PC-3 (cell line): ENCODE measurements around the gene NDUFAF2. TPM values are rescaled to one million over a fixed set of nuclear protein-coding genes. Genes with fewer than 3 reads are reported as not detected.
"Not testable (repeated sequence)": the region's sequence is repeated elsewhere in the genome, so short reads cannot be mapped to it uniquely, and the experiment has no call there.

Experiments
- ATAC-seq: fragments of 200-7000 bp; cut with Tn5 transposase; 2 replicates; pipeline ENCODE4 v1.9.1; 2020; ENCODE audit warnings: mild to moderate bottlenecking, moderate library complexity
- BruUV-seq: library from RNA; stranded (reverse); fragments of 400-500 nt; replicated peaks from 2 replicates; lab custom pipeline; 2021; lab: Mats Ljungman, UMichigan
- CTCF ChIA-PET: fragments of 300-600 bp; sonication (Branson Sonifier 250); formaldehyde crosslinking; loops from one replicate; lab custom pipeline; 2022; ENCODE audit warnings: antibody characterized with exemption; lab: Charles Lee
- POLR2A ChIA-PET: fragments of 300-600 bp; sonication (Branson Sonifier 250); formaldehyde crosslinking; loops from one replicate; lab custom pipeline; 2022; ENCODE audit warnings: antibody characterized with exemption; ENCODE audit not compliant: unreplicated experiment; lab: Charles Lee
- DNase-seq: peaks from one replicate; pipeline ENCODE4 v3.0.0-alpha.2; 2015
- H2AFZ ChIP-seq: fragments of 300-600 bp; sonication (generic); 2 replicates; pipeline ENCODE4 v1.6.0; 2016; ENCODE audit warnings: antibody characterized with exemption, low read length
- H3F3A ChIP-seq: fragments of 300-600 bp; sonication (generic); one replicate; pipeline ENCODE4 v1.6.0; 2017; ENCODE audit warnings: antibody characterized with exemption, low read length, control low read depth, mild to moderate bottlenecking; ENCODE audit not compliant: unreplicated experiment
- H3K27ac ChIP-seq: fragments of 300-600 bp; sonication (generic); 2 replicates; pipeline ENCODE4 v1.5.1; 2016; ENCODE audit warnings: mild to moderate bottlenecking, low read length
- H3K27me3 ChIP-seq: fragments of 300-600 bp; sonication (generic); 2 replicates; pipeline ENCODE4 v1.6.1; 2016; ENCODE audit warnings: low read length, mixed read lengths
- H3K36me3 ChIP-seq: fragments of 300-600 bp; sonication (generic); 2 replicates; pipeline ENCODE4 v1.6.1; 2016; ENCODE audit warnings: low read depth, mixed run types, low read length, mixed read lengths
- H3K4me1 ChIP-seq: fragments of 300-600 bp; sonication (generic); 2 replicates; pipeline ENCODE4 v1.5.1; 2016; ENCODE audit warnings: low read length; ENCODE audit not compliant: insufficient read depth
- H3K4me2 ChIP-seq: fragments of 300-600 bp; sonication (generic); 2 replicates; pipeline ENCODE4 v1.6.0; 2016; ENCODE audit warnings: low read length
- H3K4me3 ChIP-seq: fragments of 300-600 bp; sonication (generic); 2 replicates; pipeline ENCODE4 v1.5.1; 2016; ENCODE audit warnings: mild to moderate bottlenecking, low read length, mixed read lengths
- H3K79me2 ChIP-seq: fragments of 300-600 bp; sonication (generic); 2 replicates; pipeline ENCODE4 v1.6.1; 2017; ENCODE audit warnings: low read length, mixed read lengths
- H3K9ac ChIP-seq: fragments of 300-600 bp; sonication (generic); 2 replicates; pipeline ENCODE4 v1.6.0; 2016; ENCODE audit warnings: mild to moderate bottlenecking, low read length
- H3K9me2 ChIP-seq: fragments of 300-600 bp; sonication (generic); replicated peaks from 2 replicates; pipeline ENCODE4 v1.6.1; 2016; ENCODE audit warnings: mixed run types, low read length, mixed read lengths
- H3K9me3 ChIP-seq: fragments of 300-600 bp; sonication (generic); 2 replicates; pipeline ENCODE4 v1.6.1; 2016; ENCODE audit warnings: low read length, mixed read lengths
- H4K20me1 ChIP-seq: fragments of 300-600 bp; sonication (generic); 2 replicates; pipeline ENCODE4 v1.6.1; 2016; ENCODE audit warnings: low read length, mixed read lengths
- EZH2 ChIP-seq: fragments of 300-600 bp; sonication (generic); IDR thresholded peaks from one replicate; pipeline ENCODE4 v1.6.1; 2017; ENCODE audit warnings: antibody characterized with exemption, mild to moderate bottlenecking, low read length; ENCODE audit not compliant: unreplicated experiment
- EZH2phosphoT487 ChIP-seq: fragments of 300-600 bp; sonication (generic); IDR thresholded peaks from 2 replicates; pipeline ENCODE4 v1.6.1; 2018; ENCODE audit warnings: mild to moderate bottlenecking, antibody characterized with exemption, low read length, borderline replicate concordance
- intact Hi-C: fragments of 100-400 bp; cut with micrococcal nuclease; formaldehyde crosslinking; loops from 2 replicates; pipeline ENCODE4 v1.9.0; 2023
- total RNA-seq: library from RNA; depleted of rRNA; stranded (reverse); fragments of >200 nt; gene quantifications from 2 replicates; pipeline ENCODE4 v1.2.3, GENCODE V29; 2014
- TF ChIP-seq, protein P1 (sequence below): fragments of 300-600 bp; sonication (generic); conservative IDR thresholded peaks from 2 replicates; pipeline ENCODE4 v1.5.1; 2017; ENCODE audit warnings: antibody characterized with exemption, low read depth, mild to moderate bottlenecking, low read length

Gene NDUFAF2
- total RNA-seq, 1 experiment from 2014 or later = 41.9 TPM

DNA sequence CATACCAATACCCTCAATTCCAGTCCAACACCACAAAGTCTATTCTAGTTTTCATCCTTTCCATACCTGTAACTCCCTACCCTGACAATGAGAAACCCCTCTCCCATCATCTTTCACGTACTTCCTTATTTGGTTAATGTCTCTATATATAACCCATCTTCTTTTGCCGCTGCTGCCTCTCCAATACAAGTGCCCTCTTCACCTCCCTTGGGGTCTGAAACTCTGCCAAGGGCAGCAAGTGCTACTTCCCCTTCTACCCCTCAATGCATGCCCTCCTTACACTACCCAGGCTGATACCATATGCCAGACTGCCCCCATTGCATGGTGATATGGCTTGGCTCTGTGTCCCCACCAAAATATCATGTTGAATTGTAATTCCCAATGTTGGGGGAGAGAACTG, 241.6 kb downstream of the NDUFAF2 start:
- Histone ChIP-seq H3K9ac (no peak overlapping the region), H4K20me1 (no peaks in the 10 kb centered on the region), H3K79me2 (no peaks in the 10 kb centered on the region), H3K27ac (no peak overlapping the region), H3K36me3 (no peaks in the 10 kb centered on the region), H3K4me3 (no peak overlapping the region), H3K9me3 (no peaks in the 10 kb centered on the region), H3K27me3 (no peaks in the 10 kb centered on the region), H3K9me2 (no peaks in the 10 kb centered on the region), H2AFZ (no peak overlapping the region), H3K4me1 (no peaks in the 10 kb centered on the region; the same call in 1 of the 2 replicates), H3F3A (no peaks in the 10 kb centered on the region), H3K4me2 (no peak overlapping the region)
- CTCF ChIA-PET = no interaction called here
- TF ChIP-seq EZH2 (no peak), EZH2phosphoT487 (no peak)
- TF ChIP-seq, protein P1, sequence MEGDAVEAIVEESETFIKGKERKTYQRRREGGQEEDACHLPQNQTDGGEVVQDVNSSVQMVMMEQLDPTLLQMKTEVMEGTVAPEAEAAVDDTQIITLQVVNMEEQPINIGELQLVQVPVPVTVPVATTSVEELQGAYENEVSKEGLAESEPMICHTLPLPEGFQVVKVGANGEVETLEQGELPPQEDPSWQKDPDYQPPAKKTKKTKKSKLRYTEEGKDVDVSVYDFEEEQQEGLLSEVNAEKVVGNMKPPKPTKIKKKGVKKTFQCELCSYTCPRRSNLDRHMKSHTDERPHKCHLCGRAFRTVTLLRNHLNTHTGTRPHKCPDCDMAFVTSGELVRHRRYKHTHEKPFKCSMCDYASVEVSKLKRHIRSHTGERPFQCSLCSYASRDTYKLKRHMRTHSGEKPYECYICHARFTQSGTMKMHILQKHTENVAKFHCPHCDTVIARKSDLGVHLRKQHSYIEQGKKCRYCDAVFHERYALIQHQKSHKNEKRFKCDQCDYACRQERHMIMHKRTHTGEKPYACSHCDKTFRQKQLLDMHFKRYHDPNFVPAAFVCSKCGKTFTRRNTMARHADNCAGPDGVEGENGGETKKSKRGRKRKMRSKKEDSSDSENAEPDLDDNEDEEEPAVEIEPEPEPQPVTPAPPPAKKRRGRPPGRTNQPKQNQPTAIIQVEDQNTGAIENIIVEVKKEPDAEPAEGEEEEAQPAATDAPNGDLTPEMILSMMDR = no peak
- DNase-seq (no peak), ATAC-seq (no peak)
- intact Hi-C loops = no loop called here
- no TSS peak for BruUV-seq
- POLR2A ChIA-PET = no interaction called here

DNA sequence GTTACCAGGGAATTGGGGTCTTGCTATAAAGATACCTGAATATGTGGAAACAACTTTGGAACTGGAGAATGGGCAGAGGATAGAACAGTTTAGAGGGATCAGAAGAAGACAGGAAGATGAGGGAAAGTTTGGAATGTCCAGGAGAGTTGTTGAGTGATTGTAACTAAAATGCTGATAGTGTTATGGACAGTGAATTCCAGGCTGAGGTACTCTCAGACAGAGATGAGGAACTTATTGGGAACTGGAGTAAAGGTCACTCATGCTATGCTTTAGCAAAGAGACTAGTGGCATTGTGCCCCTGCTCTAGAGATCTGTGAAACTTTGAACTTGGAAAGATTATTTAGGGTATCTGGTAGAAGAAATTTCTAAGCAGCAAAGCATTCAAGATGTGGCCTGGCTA, 242.3 kb downstream of the NDUFAF2 start:
- H3K4me1 ChIP-seq, BruUV-seq, H4K20me1 ChIP-seq, H3K36me3 ChIP-seq, H2AFZ ChIP-seq, H3K4me2 ChIP-seq, H3K4me3 ChIP-seq, ATAC-seq, intact Hi-C loops, H3K9me3 ChIP-seq, DNase-seq, H3K9me2 ChIP-seq, POLR2A ChIA-PET, H3K79me2 ChIP-seq, H3K27ac ChIP-seq, H3F3A ChIP-seq, H3K9ac ChIP-seq, H3K27me3 ChIP-seq, CTCF ChIA-PET: not testable (repeated sequence)

DNA sequence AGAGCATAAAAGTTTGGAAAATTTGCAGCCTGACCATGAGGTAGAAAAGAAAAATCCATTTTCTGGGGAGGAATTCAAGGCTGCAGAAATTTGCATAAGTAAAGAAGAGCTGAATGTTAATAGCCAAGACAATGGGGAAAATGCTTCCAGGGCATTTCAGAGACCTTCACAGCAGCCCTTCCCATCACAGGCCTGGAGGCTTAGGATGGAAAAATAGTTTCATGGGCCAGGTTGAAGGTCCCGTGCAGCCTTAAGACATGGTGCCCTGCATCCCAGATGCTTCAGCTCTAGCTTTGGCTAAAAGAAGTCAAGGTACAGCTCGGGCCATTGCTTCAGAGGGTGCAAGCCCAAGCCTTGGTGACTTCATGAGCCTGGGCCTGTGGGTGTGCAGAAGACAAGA, 242.8 kb downstream of the NDUFAF2 start:
- H4K20me1 ChIP-seq, H3K4me3 ChIP-seq, H3K27ac ChIP-seq, H3K79me2 ChIP-seq, POLR2A ChIA-PET, ATAC-seq, H3K36me3 ChIP-seq, intact Hi-C loops, DNase-seq, BruUV-seq, H3K9me2 ChIP-seq, H3K9ac ChIP-seq, H3K9me3 ChIP-seq, H3K4me1 ChIP-seq, H3F3A ChIP-seq, H3K4me2 ChIP-seq, H2AFZ ChIP-seq, H3K27me3 ChIP-seq, CTCF ChIA-PET: not testable (repeated sequence)

DNA sequence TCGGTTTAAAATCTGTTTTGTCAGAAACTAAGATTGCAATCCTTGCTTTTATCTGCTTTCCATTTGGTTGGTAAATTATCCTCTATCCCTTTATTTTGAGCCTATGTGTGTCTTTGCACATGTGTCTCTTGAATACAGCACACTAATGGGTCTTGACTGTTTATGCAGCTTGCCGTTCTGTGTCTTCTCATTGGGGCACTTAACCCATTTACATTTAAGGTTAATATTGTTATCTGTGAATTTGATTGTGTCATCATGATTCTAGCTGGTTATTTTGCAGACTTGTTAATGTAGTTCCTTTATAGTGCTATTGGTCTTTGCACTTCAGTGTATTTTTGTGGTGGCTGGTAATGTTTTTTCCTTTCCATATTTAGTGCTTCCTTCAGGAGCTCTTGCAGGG, 253.6 kb downstream of the NDUFAF2 start:
- intact Hi-C loops = no loop called here
- Histone ChIP-seq H3K4me3 (no peak overlapping the region), H3K4me2 (no peak overlapping the region), H3K27ac (no peak overlapping the region), H3K4me1 (no peaks in the 10 kb centered on the region), H3K9ac (no peak overlapping the region), H3K79me2 (no peaks in the 10 kb centered on the region), H3K9me2 (no peaks in the 10 kb centered on the region), H4K20me1 (no peaks in the 10 kb centered on the region), H2AFZ (no peak overlapping the region), H3K9me3 (no peaks in the 10 kb centered on the region), H3K27me3 (no peaks in the 10 kb centered on the region), H3K36me3 (no peaks in the 10 kb centered on the region), H3F3A (no peaks in the 10 kb centered on the region)
- BruUV-seq = no TSS peak
- ChIA-PET POLR2A (no interaction called here), CTCF (no interaction called here)
- no peak for TF ChIP-seq EZH2phosphoT487
- TF ChIP-seq, protein P1 = no peak
- TF ChIP-seq EZH2 = no peak
- ATAC-seq (no peak), DNase-seq (no peak)
